Heart left ventricle (tissue), 16 donors: ENCODE measurements around the gene PTPRM. TPM values are rescaled to one million over a fixed set of nuclear protein-coding genes. Genes with fewer than 3 reads are reported as not detected.

Source experiments
- ATAC-seq, 4 donors: fragments of 200-7000 bp; cut with Tn5 transposase; one replicate each; pipeline ENCODE4 v1.9.1; 2020 to 2022; ENCODE audit warnings: moderate library complexity in 4 of 4, mild to moderate bottlenecking in 3 of 4, moderate number of reproducible peaks in 1 of 4
- DNase-seq, 5 donors: peaks; one replicate each; pipeline ENCODE4 v3.0.0-alpha.2; 2020
- H3K27ac ChIP-seq, 12 donors: fragments of 200-600 bp; sonication (generic) in 4 of 12; one replicate each; pipeline versions ENCODE4 v1.5.0 to v1.8.0; 2016 to 2022; ENCODE audit warnings: mild to moderate bottlenecking in 2 of 12
- H3K27me3 ChIP-seq, 9 donors: fragments of 200-600 bp; sonication (generic) in 2 of 9; one replicate each; pipeline versions ENCODE4 v1.5.1 to v1.8.0; 2016 to 2022; ENCODE audit warnings: mild to moderate bottlenecking in 3 of 9
- H3K36me3 ChIP-seq, 9 donors: fragments of 200-600 bp; sonication (generic) in 2 of 9; one replicate each; pipeline versions ENCODE4 v1.5.0 to v1.8.0; 2018 to 2022; ENCODE audit warnings: mild to moderate bottlenecking in 2 of 9
- H3K4me1 ChIP-seq, 12 donors: fragments of 200-600 bp; sonication (generic) in 4 of 12; one replicate each; pipeline versions ENCODE4 v1.5.0 to v1.8.0; 2016 to 2022; ENCODE audit warnings: mild to moderate bottlenecking in 3 of 12
- H3K4me3 ChIP-seq, 12 donors: fragments of 200-600 bp; sonication (generic) in 4 of 12; one replicate each; pipeline versions ENCODE4 v1.5.0 to v1.8.0; 2017 to 2022; ENCODE audit warnings: mild to moderate bottlenecking in 9 of 12, moderate library complexity in 4 of 12
- H3K9me3 ChIP-seq, 12 donors: fragments of 200-600 bp; sonication (generic) in 4 of 12; one replicate each; pipeline versions ENCODE4 v1.5.0 to v1.8.0; 2016 to 2022; ENCODE audit warnings: mild to moderate bottlenecking in 1 of 12
- CTCF ChIP-seq, 12 donors: fragments of 200-600 bp; sonication (generic) in 4 of 12; IDR thresholded peaks; one replicate each; pipeline versions ENCODE4 v1.5.0 to v1.8.0; 2018 to 2022; ENCODE audit warnings: antibody characterized with exemption in 12 of 12, mild to moderate bottlenecking in 5 of 12
- POLR2A ChIP-seq, 2 donors: fragments of 450-650 bp; IDR thresholded peaks; one replicate each; pipeline ENCODE4 v1.6.1; 2017; ENCODE audit warnings: antibody characterized with exemption in 2 of 2, mild to moderate bottlenecking in 2 of 2, moderate library complexity in 2 of 2
- WGBS, 4 donors: extraction: QIAGEN DNeasy Blood & Tissue Kit in 2 of 4; methylation state at CpG; one replicate each; pipeline versions ENCODE4 v1.1.5 to v1.1.7; 2013 to 2018; 5-methylcytosine and 5-hydroxymethylcytosine counted together
- intact Hi-C, 10 donors: fragments of 100-400 bp; cut with DNase I; formaldehyde crosslinking; loops; one replicate each; pipeline versions ENCODE4 v1.11.1 to v1.14.2; 2022
- polyA plus RNA-seq, 2 donors: library from polyadenylated mRNA; stranded (reverse); fragments of 200-250 nt; gene quantifications; one replicate each; pipeline ENCODE4 v1.2.3, GENCODE V29; 2013
- total RNA-seq, 9 donors: library from RNA; depleted of rRNA in 2 of 9; stranded (reverse); fragments of >200 nt in 2 of 9; fragmentation: NEBNext Ultra II Directional in 3 of 9; extraction: Animal tissue kit (Norgen Biotek cat#: 25700) in 3 of 9; gene quantifications; one replicate each; pipeline versions ENCODE4 v1.1.0 to v1.2.4, GENCODE V29; 2016 to 2023
- donor health status: ischemic (EF 13 %, LVEDD 7.1; RV severe dilation, severe dysfunction).
- donor health status: healthy with polysubstance abuse.
- donor health status: DM: no; HTN: yes; CAD: no.
- donor health status: DM: no; HTN: no; CAD: no.
- donor health status: ischemic (EF 25% LVEDD 6.9; RV normal size, moderate dysfunction).
- donor health status: ischemic (EF 25% LVEDD 5.7; RV mildly dilated, moderate dysfunction).
- donor health status: healthy.
- donor health status: DM: yes; HTN: yes; CAD: no.
- donor health status: ischemic (EF 35%, LVEDD 5.7; RV mildly dilated, moderate dysfunction).
- donor health status: nonischemic (EF 11% LVEDD 7.7; RV severe dilation, severe dysfunction).
- donor health status: DM: yes; HTN: yes; CAD: no.
- donor health status: PGD.
- donor health status: ischemic (EF 29% LVEDD 5.4; RV normal size, mild dysfunction).
- donor health status: nonischemic (EF 23%, LVEDD 6.1; RV moderate dilation, normal function).

PTPRM gene
- total and polyA plus RNA-seq, 11 donors: 93.8 to 186 (median 123) TPM

- no peak overlapping the region for H3K4me3 ChIP-seq
- 56 to 65% (median 58%) methylated on average over 1 of the region's 1 CpG for WGBS, 4 donors
- peaks cover 0 to 44% (median 6%) of the 10 kb centered on the region in 9 donors for H3K36me3 ChIP-seq
- peaks cover 0 to 33% (median 10%) of the 10 kb centered on the region in 12 donors for H3K4me1 ChIP-seq
- TF ChIP-seq POLR2A (IDR thresholded peaks at IDR 0.05) (no peak), CTCF (IDR thresholded peaks at IDR 0.05) (no peak)
- no peaks in the 10 kb centered on the region for H3K9me3 ChIP-seq
- intact Hi-C loops: no loop called here
- no peaks in the 10 kb centered on the region for H3K27me3 ChIP-seq
- ATAC-seq (peak; percentile 74 to 91 (median 80)), DNase-seq (peak in 3 of 5 donors; percentile 23 to 41 (median 33))
- peak overlapping the region in 2 of 12 donors; percentile 21 to 23 for H3K27ac ChIP-seq
Measured at GRCh38 chr18:8253944-8254343, 686.8 kb downstream of the PTPRM start.

- intact Hi-C loops: no loop called here
- Histone ChIP-seq H3K27me3 (no peaks in the 10 kb centered on the region), H3K9me3 (no peaks in the 10 kb centered on the region), H3K36me3 (peaks cover 0 to 45% (median 6%) of the 10 kb centered on the region in 9 donors), H3K4me1 (peaks cover 0 to 33% (median 10%) of the 10 kb centered on the region in 12 donors), H3K27ac (peak overlapping the region in 2 of 12 donors; percentile 21 to 23), H3K4me3 (no peak overlapping the region)
- peak in 1 of 5 donors; percentile 35 for DNase-seq
- WGBS, 4 donors: 31 to 60% (median 36%) methylated on average over 2 of the region's 2 CpGs
- TF ChIP-seq CTCF (IDR thresholded peaks at IDR 0.05): no peak
- TF ChIP-seq POLR2A (IDR thresholded peaks at IDR 0.05): no peak
- peak; percentile 80 to 90 (median 82) for ATAC-seq
Measured at GRCh38 chr18:8254654-8255053, 687.5 kb downstream of the PTPRM start.

GRCh38 chr18:8257851-8258434, 690.8 kb downstream of the PTPRM start:
- peak in 3 of 4 donors; percentile 9 to 66 (median 36) for ATAC-seq
- Histone ChIP-seq H3K27me3 (no peaks in the 10 kb centered on the region), H3K9me3 (no peaks in the 10 kb centered on the region), H3K4me3 (no peak overlapping the region), H3K4me1 (peaks cover 0 to 31% (median 10%) of the 10 kb centered on the region in 12 donors), H3K27ac (peak overlapping the region in 2 of 12 donors; percentile 3 to 25), H3K36me3 (peaks cover 0 to 50% (median 6%) of the 10 kb centered on the region in 9 donors)
- no peak for TF ChIP-seq POLR2A (IDR thresholded peaks at IDR 0.05)
- no peak for TF ChIP-seq CTCF (IDR thresholded peaks at IDR 0.05)
- DNase-seq: no peak
- intact Hi-C loops: no loop called here
- 70 to 86% (median 81%) methylated on average over 5 of the region's 5 CpGs for WGBS, 4 donors

GRCh38 chr18:8260319-8260718, 693.2 kb downstream of the PTPRM start:
- H3K27ac ChIP-seq: no peak overlapping the region
- intact Hi-C loops: no loop called here
- WGBS, 4 donors: 95 to 100% (median 98%) methylated on average over 1 of the region's 1 CpG

More at GRCh38 chr18:8260319-8260718, 693.2 kb downstream of the PTPRM start:
- no peaks in the 10 kb centered on the region for H3K9me3 ChIP-seq
- DNase-seq: no peak
- no peak for TF ChIP-seq CTCF (IDR thresholded peaks at IDR 0.05)
- no peak for TF ChIP-seq POLR2A (IDR thresholded peaks at IDR 0.05)
- no peak overlapping the region for H3K4me3 ChIP-seq
- no peak for ATAC-seq
- peaks cover 0 to 11% (median 0%) of the 10 kb centered on the region in 12 donors for H3K4me1 ChIP-seq
- no peaks in the 10 kb centered on the region for H3K27me3 ChIP-seq
- H3K36me3 ChIP-seq: peaks cover 0 to 53% (median 6%) of the 10 kb centered on the region in 9 donors
